ENCODE results near the gene FAM227B. TPM values are rescaled to one million over a fixed set of nuclear protein-coding genes. Genes with fewer than 3 reads are reported as not detected.

FAM227B gene
- total and polyA plus RNA-seq, 2 of the 13 experiments (the other 11 are each of a cell fraction or from before 2014, with no cell fraction given), result 1.9 to 2.6 TPM

GRCh38 chr15:49625460-49626036 lies 4.9 kb upstream of the FAM227B start:
- DNase-seq (ENCODE audit: low spot score) (no peak), ATAC-seq (no peak), FAIRE-seq (no peak)
- Histone ChIP-seq H3K4me3 (replicated peaks in 1 of 3; ENCODE audit: insufficient read depth in 1 of 3, low read depth in 2 of 3, low read length in 3 of 3) (no peak overlapping the region), H4K20me1 (ENCODE audit: insufficient read depth, low read length) (no peaks in the 10 kb centered on the region), H2AFZ (ENCODE audit: low read length) (no peak overlapping the region), H3K9me3 (ENCODE audit: low read length) (peaks cover 12% of the 10 kb centered on the region), H3K9ac (ENCODE audit: insufficient read depth, low read depth, low read length) (no peak overlapping the region), H3K79me2 (ENCODE audit: insufficient read depth, low read length) (peaks cover 13% of the 10 kb centered on the region), H3K27ac (ENCODE audit: extremely low read length, insufficient read depth, low read length) (no peak overlapping the region), H3K4me1 (ENCODE audit: insufficient read depth, low read length) (peaks cover 18% of the 10 kb centered on the region), H3K4me2 (ENCODE audit: low read depth, low read length) (no peak overlapping the region), H3K36me3 (replicated peaks in 1 of 2; ENCODE audit: control insufficient read depth in 1 of 2, insufficient read depth in 2 of 2, low read length in 2 of 2) (peaks cover 2 to 15% of the 10 kb centered on the region in 2 experiments; a peak in 3 of 5 replicates), H3K27me3 (ENCODE audit: control insufficient read depth in 1 of 2, insufficient read depth in 2 of 2, low read length in 2 of 2) (no peaks in the 10 kb centered on the region; a peak in 1 of 5 replicates)
- WGBS (ENCODE audit: low lambda C conversion rate), result 97% methylated on average over 5 of the region's 5 CpGs
- in situ Hi-C loops (cut with HindIII; ENCODE audit: extremely low pct_ligation_motif_present, low pct_unique_long_range_greater_than_20kb), result no loop called here
- peak; percentile 97 for TF ChIP-seq TP53 (CRISPR knock-in tag; conservative IDR thresholded peaks at IDR 0.05)
- TF ChIP-seq, protein P1, sequence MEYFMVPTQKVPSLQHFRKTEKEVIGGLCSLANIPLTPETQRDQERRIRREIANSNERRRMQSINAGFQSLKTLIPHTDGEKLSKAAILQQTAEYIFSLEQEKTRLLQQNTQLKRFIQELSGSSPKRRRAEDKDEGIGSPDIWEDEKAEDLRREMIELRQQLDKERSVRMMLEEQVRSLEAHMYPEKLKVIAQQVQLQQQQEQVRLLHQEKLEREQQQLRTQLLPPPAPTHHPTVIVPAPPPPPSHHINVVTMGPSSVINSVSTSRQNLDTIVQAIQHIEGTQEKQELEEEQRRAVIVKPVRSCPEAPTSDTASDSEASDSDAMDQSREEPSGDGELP (IDR thresholded peaks at IDR 0.05; ENCODE audit: borderline replicate concordance, low read depth), result no peak
- CTCF ChIA-PET (ENCODE audit: low intra/inter-chr PET ratio, low total read pairs), result no interaction called here
- BruUV-seq (replicated peaks), result no TSS peak
- POLR2A ChIA-PET, result no interaction called here
- intact Hi-C loops (cut with micrococcal nuclease; ENCODE audit: unreplicated experiment), result no loop called here

DNA sequence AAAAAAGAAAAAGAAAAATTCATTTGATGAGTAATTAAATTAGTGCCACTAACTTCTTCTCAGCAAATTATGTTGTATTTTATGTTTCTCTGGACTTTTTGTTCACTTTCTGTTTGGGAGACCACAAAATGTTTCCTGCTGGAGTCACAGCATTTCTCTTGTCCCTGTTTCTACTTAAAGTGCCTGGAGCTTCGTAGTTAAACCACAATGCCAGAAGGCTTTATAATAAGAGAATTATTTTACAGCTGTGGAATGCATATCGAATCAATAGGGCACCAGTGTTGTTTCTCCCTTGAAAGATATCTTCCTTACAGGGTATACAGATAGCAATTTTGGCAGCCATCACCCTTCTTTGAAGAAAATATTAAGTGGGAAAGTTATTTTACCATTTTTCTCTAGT lies 3.4 kb upstream of the FAM227B start:
- no peak for TF ChIP-seq ZNF674 (CRISPR knock-in tag; IDR thresholded peaks at IDR 0.05; ENCODE audit: low read depth)
- no peak for TF ChIP-seq ZNF678 (CRISPR knock-in tag; IDR thresholded peaks at IDR 0.05)
- TF ChIP-seq ZNF781 (CRISPR knock-in tag; IDR thresholded peaks at IDR 0.05; ENCODE audit: borderline replicate concordance, not compliant biosample characterization), result no peak
- TF ChIP-seq RFXAP (CRISPR knock-in tag; IDR thresholded peaks at IDR 0.05; ENCODE audit: borderline replicate concordance), result no peak
- TF ChIP-seq RELA (CRISPR knock-in tag; IDR thresholded peaks at IDR 0.05), result no peak
- no peak for TF ChIP-seq ZNF225 (CRISPR knock-in tag; IDR thresholded peaks at IDR 0.05)
- TF ChIP-seq CREB1 (IDR thresholded peaks at IDR 0.05), result no peak
- no peak for TF ChIP-seq CREB1 (CRISPR knock-in tag; IDR thresholded peaks at IDR 0.05)
- no peak for TF ChIP-seq ETV6 (CRISPR knock-in tag; conservative IDR thresholded peaks at IDR 0.05)
- TF ChIP-seq, protein P2, sequence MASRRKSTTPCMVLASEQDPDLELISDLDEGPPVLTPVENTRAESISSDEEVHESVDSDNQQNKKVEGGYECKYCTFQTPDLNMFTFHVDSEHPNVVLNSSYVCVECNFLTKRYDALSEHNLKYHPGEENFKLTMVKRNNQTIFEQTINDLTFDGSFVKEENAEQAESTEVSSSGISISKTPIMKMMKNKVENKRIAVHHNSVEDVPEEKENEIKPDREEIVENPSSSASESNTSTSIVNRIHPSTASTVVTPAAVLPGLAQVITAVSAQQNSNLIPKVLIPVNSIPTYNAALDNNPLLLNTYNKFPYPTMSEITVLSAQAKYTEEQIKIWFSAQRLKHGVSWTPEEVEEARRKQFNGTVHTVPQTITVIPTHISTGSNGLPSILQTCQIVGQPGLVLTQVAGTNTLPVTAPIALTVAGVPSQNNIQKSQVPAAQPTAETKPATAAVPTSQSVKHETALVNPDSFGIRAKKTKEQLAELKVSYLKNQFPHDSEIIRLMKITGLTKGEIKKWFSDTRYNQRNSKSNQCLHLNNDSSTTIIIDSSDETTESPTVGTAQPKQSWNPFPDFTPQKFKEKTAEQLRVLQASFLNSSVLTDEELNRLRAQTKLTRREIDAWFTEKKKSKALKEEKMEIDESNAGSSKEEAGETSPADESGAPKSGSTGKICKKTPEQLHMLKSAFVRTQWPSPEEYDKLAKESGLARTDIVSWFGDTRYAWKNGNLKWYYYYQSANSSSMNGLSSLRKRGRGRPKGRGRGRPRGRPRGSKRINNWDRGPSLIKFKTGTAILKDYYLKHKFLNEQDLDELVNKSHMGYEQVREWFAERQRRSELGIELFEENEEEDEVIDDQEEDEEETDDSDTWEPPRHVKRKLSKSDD (CRISPR knock-in tag; IDR thresholded peaks at IDR 0.05; ENCODE audit: low read depth), result no peak
- no peak for TF ChIP-seq MAZ (IDR thresholded peaks at IDR 0.05; ENCODE audit: borderline replicate concordance, low read depth, low read length)
- TF ChIP-seq MAZ (CRISPR knock-in tag; IDR thresholded peaks at IDR 0.05; ENCODE audit: low read depth), result no peak
- TF ChIP-seq ZNF747 (CRISPR knock-in tag; IDR thresholded peaks at IDR 0.05; ENCODE audit: borderline replicate concordance), result no peak
- in situ Hi-C loops (cut with HindIII; ENCODE audit: extremely low pct_ligation_motif_present, low pct_unique_long_range_greater_than_20kb), result no loop called here
- ChIA-PET CTCF (ENCODE audit: low intra/inter-chr PET ratio, low total read pairs) (no interaction called here), POLR2A (interaction anchor here (0.7 kb wide), 1 partner anchor 31 kb away, joined by 4 read pairs; no protein-coding TSS in a partner anchor)
- FAIRE-seq, result no peak
- no TSS peak for BruUV-seq (replicated peaks)
- Histone ChIP-seq H3K36me3 (replicated peaks in 1 of 2; ENCODE audit: control insufficient read depth in 1 of 2, insufficient read depth in 2 of 2, low read length in 2 of 2) (peaks cover 2 to 12% of the 10 kb centered on the region in 2 experiments; a peak in 3 of 5 replicates), H2AFZ (ENCODE audit: low read length) (no peak overlapping the region), H3K4me3 (replicated peaks in 1 of 3; ENCODE audit: insufficient read depth in 1 of 3, low read depth in 2 of 3, low read length in 3 of 3) (no peak overlapping the region), H3K4me1 (ENCODE audit: insufficient read depth, low read length) (peaks cover 29% of the 10 kb centered on the region), H3K27me3 (ENCODE audit: control insufficient read depth in 1 of 2, insufficient read depth in 2 of 2, low read length in 2 of 2) (no peaks in the 10 kb centered on the region; a peak in 1 of 5 replicates), H3K9me3 (ENCODE audit: low read length) (peaks cover 12% of the 10 kb centered on the region), H3K27ac (ENCODE audit: extremely low read length, insufficient read depth, low read length) (no peak overlapping the region), H3K4me2 (ENCODE audit: low read depth, low read length) (no peak overlapping the region), H3K9ac (ENCODE audit: insufficient read depth, low read depth, low read length) (no peak overlapping the region), H3K79me2 (ENCODE audit: insufficient read depth, low read length) (peaks cover 13% of the 10 kb centered on the region), H4K20me1 (ENCODE audit: insufficient read depth, low read length) (no peaks in the 10 kb centered on the region)
- DNase-seq (ENCODE audit: low spot score), result no peak
- intact Hi-C loops (cut with micrococcal nuclease; ENCODE audit: unreplicated experiment), result no loop called here
- ATAC-seq, result no peak
- WGBS (ENCODE audit: low lambda C conversion rate), result 98% methylated on average over 2 of the region's 2 CpGs

All from HepG2 (cell line).